DND-41 (cell line): ENCODE measurements around the gene VCP.
A peak's percentile ranks its signal among the peaks of the same experiment; 100 is the strongest.

Source experiments
- ATAC-seq: fragments of 200-7000 bp; cut with Tn5 transposase; 3 replicates; pipeline ENCODE4 v1.9.1; 2021; ENCODE audit warnings: low read depth; ENCODE audit not compliant: insufficient read depth
- DNase-seq: peaks from one replicate; pipeline ENCODE4 v3.0.0-alpha.2; 2020
- H2AFZ ChIP-seq: 2 replicates; pipeline ENCODE4 v1.6.0; 2012; ENCODE audit warnings: low read depth, low read length
- H3K27ac ChIP-seq: 2 replicates; pipeline ENCODE4 v1.5.1; 2012; ENCODE audit warnings: low read length, inconsistent platforms
- H3K27me3 ChIP-seq: fragments of 200-600 bp; sonication (generic); 2 replicates; pipeline ENCODE4 v1.6.0; 2012; ENCODE audit warnings: low read length, mild to moderate bottlenecking, inconsistent platforms; ENCODE audit not compliant: insufficient read depth, poor library complexity
- H3K36me3 ChIP-seq: 2 replicates; pipeline ENCODE4 v1.5.1; 2012; ENCODE audit warnings: low read length, inconsistent platforms; ENCODE audit not compliant: insufficient read depth
- H3K4me1 ChIP-seq: 2 replicates; pipeline ENCODE4 v1.5.1; 2012; ENCODE audit warnings: mild to moderate bottlenecking, low read length; ENCODE audit not compliant: insufficient read depth
- H3K4me2 ChIP-seq: 2 replicates; pipeline ENCODE4 v1.6.0; 2012; ENCODE audit warnings: mild to moderate bottlenecking, moderate library complexity, low read length, inconsistent platforms; ENCODE audit not compliant: insufficient read depth
- H3K4me3 ChIP-seq, 2 experiments: fragments of 200-600 bp in 1 of 2; shearing (Covaris generic) in 1 of 2; 2 replicates each; pipeline ENCODE4 v1.5.1; 2012 to 2016; ENCODE audit warnings: inconsistent platforms in 2 of 2, low read length in 2 of 2, mild to moderate bottlenecking in 2 of 2, low read depth in 1 of 2, moderate library complexity in 1 of 2
- H3K79me2 ChIP-seq: 2 replicates; pipeline ENCODE4 v1.6.0; 2012; ENCODE audit warnings: low read length, inconsistent platforms; ENCODE audit not compliant: insufficient read depth
- H3K9ac ChIP-seq: 2 replicates; pipeline ENCODE4 v1.6.0; 2012; ENCODE audit warnings: low read depth, mild to moderate bottlenecking, inconsistent platforms, low read length, moderate library complexity
- H3K9me3 ChIP-seq: 2 replicates; pipeline ENCODE4 v1.5.1; 2012; ENCODE audit warnings: low read length, moderate library complexity, mild to moderate bottlenecking, inconsistent platforms; ENCODE audit not compliant: insufficient read depth, severe bottlenecking
- H4K20me1 ChIP-seq: 2 replicates; pipeline ENCODE4 v1.6.0; 2012; ENCODE audit warnings: low read length; ENCODE audit not compliant: insufficient read depth
- EZH2 ChIP-seq: IDR thresholded peaks from 3 replicates; pipeline ENCODE4 v1.6.1; 2012; ENCODE audit warnings: borderline replicate concordance, low read depth, mild to moderate bottlenecking, moderate library complexity, low read length, inconsistent platforms; ENCODE audit not compliant: severe bottlenecking
- TF ChIP-seq, protein P1 (sequence below): IDR thresholded peaks from 2 replicates; pipeline ENCODE4 v1.5.1; 2012; ENCODE audit warnings: borderline replicate concordance, low read length, moderate library complexity, mild to moderate bottlenecking; ENCODE audit not compliant: poor library complexity, severe bottlenecking; ENCODE audit errors: extremely low read depth

Gene VCP

DNA sequence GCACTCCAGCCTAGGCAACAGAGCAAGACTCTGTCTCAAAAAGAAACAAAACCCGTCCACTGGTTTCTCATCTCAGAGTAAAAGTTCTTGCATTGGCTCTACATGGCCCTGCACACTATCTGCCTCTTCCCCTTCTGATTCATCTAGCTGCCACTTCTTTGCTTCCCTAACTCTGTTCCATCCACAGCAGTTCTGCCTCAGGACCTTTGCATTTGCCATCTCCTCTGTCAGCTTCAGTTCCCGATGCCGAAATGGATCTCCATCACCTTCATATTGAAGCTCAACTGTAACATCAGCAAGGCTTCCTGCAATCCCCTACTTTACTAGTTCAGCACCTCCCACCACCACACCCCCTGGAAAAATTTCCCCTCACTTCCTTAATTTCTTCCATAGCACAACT is 25.1 kb upstream of the VCP start:
- peaks cover 42% of the 10 kb centered on the region for H3K36me3 ChIP-seq
- no peak for ATAC-seq
- no peak overlapping the region for H3K4me2 ChIP-seq

DNA sequence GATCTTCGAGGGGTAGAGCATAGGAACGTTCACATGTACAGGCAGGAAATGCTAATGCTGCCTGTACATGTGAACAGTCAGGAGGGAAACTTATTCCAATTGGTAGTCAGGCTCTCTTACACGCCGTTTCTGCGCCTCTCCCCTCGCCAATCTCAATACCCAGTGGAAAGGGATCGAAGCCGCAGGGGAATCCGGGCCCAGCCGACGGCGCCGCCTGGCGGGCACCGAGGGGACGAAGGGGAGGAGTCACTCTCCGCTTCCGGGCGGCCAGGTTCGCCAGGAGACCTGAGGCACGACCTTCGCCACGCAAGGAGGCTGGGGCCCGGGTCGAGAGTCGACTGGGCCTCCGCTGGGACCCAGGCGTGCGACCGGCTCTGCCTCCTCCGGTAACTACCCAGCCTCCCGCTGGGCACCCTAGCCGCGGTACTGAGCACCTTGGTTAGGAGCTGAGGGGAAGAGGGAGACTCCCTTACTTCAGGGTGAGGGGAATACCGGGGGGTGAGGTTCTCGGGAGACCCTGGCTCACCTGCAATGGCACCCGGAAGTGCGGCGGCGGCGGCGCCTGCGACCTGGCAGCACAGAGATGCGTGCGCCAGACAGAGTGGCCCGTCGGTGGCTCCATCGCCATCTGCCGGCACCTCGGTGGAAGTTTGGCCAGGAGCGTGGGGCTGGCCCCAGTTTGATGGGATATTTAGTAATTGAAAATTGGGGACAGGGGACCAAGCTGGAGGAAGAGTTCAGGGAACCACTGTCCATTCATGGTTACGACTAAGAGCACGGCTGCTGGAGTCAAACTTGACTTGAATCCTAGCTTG is 23.8 kb upstream of the VCP start, which contains the start of gene PIGO:
PIGO (minus strand) TSS at position 557 of the 815 bp plus-strand sequence. CDS start 1,026 bp downstream, outside the sequence.
- ATAC-seq: peak; percentile 93

More for the DNA sequence above, 25.1 kb upstream of the VCP start:
- Histone ChIP-seq H3K9ac (no peak overlapping the region), H3K27me3 (no peaks in the 10 kb centered on the region), H3K27ac (no peak overlapping the region), H3K79me2 (peaks cover 31% of the 10 kb centered on the region), H3K4me1 (peaks cover 37% of the 10 kb centered on the region), H3K9me3 (no peaks in the 10 kb centered on the region), H3K4me3 (no peak overlapping the region), H2AFZ (no peak overlapping the region), H4K20me1 (no peaks in the 10 kb centered on the region)
- DNase-seq: no peak
- TF ChIP-seq, protein P1, sequence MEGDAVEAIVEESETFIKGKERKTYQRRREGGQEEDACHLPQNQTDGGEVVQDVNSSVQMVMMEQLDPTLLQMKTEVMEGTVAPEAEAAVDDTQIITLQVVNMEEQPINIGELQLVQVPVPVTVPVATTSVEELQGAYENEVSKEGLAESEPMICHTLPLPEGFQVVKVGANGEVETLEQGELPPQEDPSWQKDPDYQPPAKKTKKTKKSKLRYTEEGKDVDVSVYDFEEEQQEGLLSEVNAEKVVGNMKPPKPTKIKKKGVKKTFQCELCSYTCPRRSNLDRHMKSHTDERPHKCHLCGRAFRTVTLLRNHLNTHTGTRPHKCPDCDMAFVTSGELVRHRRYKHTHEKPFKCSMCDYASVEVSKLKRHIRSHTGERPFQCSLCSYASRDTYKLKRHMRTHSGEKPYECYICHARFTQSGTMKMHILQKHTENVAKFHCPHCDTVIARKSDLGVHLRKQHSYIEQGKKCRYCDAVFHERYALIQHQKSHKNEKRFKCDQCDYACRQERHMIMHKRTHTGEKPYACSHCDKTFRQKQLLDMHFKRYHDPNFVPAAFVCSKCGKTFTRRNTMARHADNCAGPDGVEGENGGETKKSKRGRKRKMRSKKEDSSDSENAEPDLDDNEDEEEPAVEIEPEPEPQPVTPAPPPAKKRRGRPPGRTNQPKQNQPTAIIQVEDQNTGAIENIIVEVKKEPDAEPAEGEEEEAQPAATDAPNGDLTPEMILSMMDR: no peak
- no peak for TF ChIP-seq EZH2

DNA sequence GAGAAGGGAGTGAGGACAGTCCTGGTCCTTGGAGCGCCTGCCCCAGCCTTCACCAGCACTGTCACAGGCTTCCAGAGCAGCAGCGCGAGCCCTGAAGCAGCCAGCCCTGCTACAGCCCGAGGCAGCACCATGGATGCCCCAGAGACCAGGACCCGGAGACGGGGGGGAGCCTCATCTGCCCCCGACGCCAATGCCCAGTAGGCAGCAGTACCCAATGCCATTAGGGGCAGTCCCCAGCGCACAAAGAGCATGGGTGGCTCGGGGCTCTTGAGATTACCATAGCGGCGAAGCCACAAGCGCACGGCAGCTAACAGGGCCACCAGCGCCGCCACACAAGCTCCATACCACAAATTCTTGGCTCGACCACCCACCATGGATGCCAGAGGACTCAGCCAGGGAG is 19.1 kb upstream of the VCP start:
- Histone ChIP-seq H3K79me2 (peaks cover 20% of the 10 kb centered on the region), H4K20me1 (no peaks in the 10 kb centered on the region), H3K4me1 (peaks cover 18% of the 10 kb centered on the region), H2AFZ (no peak overlapping the region), H3K4me3 (no peak overlapping the region), H3K36me3 (peaks cover 72% of the 10 kb centered on the region), H3K27me3 (no peaks in the 10 kb centered on the region), H3K27ac (no peak overlapping the region), H3K9me3 (no peaks in the 10 kb centered on the region), H3K9ac (no peak overlapping the region), H3K4me2 (no peak overlapping the region)
- TF ChIP-seq, protein P1: no peak
- TF ChIP-seq EZH2: no peak
- no peak for DNase-seq
- ATAC-seq: no peak

More for the DNA sequence above, 23.8 kb upstream of the VCP start, which contains the start of gene PIGO:
- Histone ChIP-seq H3K9me3 (no peaks in the 10 kb centered on the region), H4K20me1 (no peaks in the 10 kb centered on the region), H3K4me2 (peak within 1 kb of the TSS; percentile 82), H3K4me1 (peaks cover 24% of the 10 kb centered on the region), H3K4me3 (peak within 1 kb of the TSS; percentile 75 to 97), H3K27ac (peak within 1 kb of the TSS; percentile 98), H3K27me3 (no peaks in the 10 kb centered on the region), H3K36me3 (peaks cover 48% of the 10 kb centered on the region), H3K79me2 (peaks cover 20% of the 10 kb centered on the region), H3K9ac (peak within 1 kb of the TSS; percentile 97), H2AFZ (peak within 1 kb of the TSS; percentile 96)
- DNase-seq: peak; percentile 88
- TF ChIP-seq, protein P1: peak; percentile 81
- TF ChIP-seq EZH2: no peak
